Keratinocyte (primary cell): Measurements from ENCODE around the gene NCKIPSD. TPM values are rescaled to one million over a fixed set of nuclear protein-coding genes. Genes with fewer than 3 reads are reported as not detected.

ENCODE experiments used
- DNase-seq: peaks from one replicate; pipeline ENCODE4 v3.0.0-alpha.2; 2011; ENCODE audit warnings: low read depth, missing footprints, low spot score
- FAIRE-seq: peaks from 2 replicates; lab custom pipeline; 2011; peaks lifted over from hg19 to GRCh38; lab: Jason Lieb, UNC
- H2AFZ ChIP-seq: 2 replicates; pipeline ENCODE4 v1.6.0; 2012; ENCODE audit warnings: low read length, control low read depth, inconsistent platforms; ENCODE audit not compliant: control insufficient read depth
- H3K27ac ChIP-seq: 2 replicates; pipeline ENCODE4 v1.5.1; 2011; ENCODE audit warnings: low read length; ENCODE audit not compliant: control insufficient read depth, insufficient read depth
- H3K27me3 ChIP-seq: 3 replicates; pipeline ENCODE4 v1.6.0; 2011; ENCODE audit warnings: low read length; ENCODE audit not compliant: control insufficient read depth, insufficient read depth; ENCODE audit errors: extremely low read depth
- H3K36me3 ChIP-seq, 2 experiments: 2 replicates in 1 of 2; 3 replicates in 1 of 2; pipeline ENCODE4 v1.5.1; 2011; ENCODE audit warnings: low read length in 2 of 2, mild to moderate bottlenecking in 1 of 2; ENCODE audit not compliant: control insufficient read depth in 2 of 2, insufficient read depth in 2 of 2; ENCODE audit errors: extremely low read depth in 1 of 2
- H3K4me1 ChIP-seq: 3 replicates; pipeline ENCODE4 v1.5.1; 2011; ENCODE audit warnings: low read length; ENCODE audit not compliant: control insufficient read depth, insufficient read depth; ENCODE audit errors: extremely low read depth
- H3K4me2 ChIP-seq: 3 replicates; pipeline ENCODE4 v1.6.0; 2011; ENCODE audit warnings: low read depth, low read length; ENCODE audit not compliant: control insufficient read depth, insufficient read depth; ENCODE audit errors: extremely low read depth
- H3K4me3 ChIP-seq, 3 experiments: fragments of 200-600 bp in 1 of 3; sonication (generic) in 1 of 3; 2 replicates in 2 of 3; 3 replicates in 1 of 3; pipeline ENCODE4 v1.5.1; 2011 to 2016; ENCODE audit warnings: low read length in 3 of 3, mild to moderate bottlenecking in 3 of 3, control low read depth in 2 of 3, inconsistent platforms in 1 of 3, low read depth in 1 of 3, mixed read lengths in 1 of 3, mixed run types in 1 of 3, moderate library complexity in 1 of 3; ENCODE audit not compliant: control insufficient read depth in 2 of 3, insufficient read depth in 2 of 3; ENCODE audit errors: extremely low read depth in 1 of 3
- H3K79me2 ChIP-seq: 2 replicates; pipeline ENCODE4 v1.6.0; 2012; ENCODE audit warnings: low read length; ENCODE audit not compliant: control insufficient read depth, insufficient read depth
- H3K9ac ChIP-seq: 3 replicates; pipeline ENCODE4 v1.6.0; 2011; ENCODE audit warnings: low read length; ENCODE audit not compliant: control insufficient read depth, insufficient read depth; ENCODE audit errors: extremely low read depth
- H3K9me1 ChIP-seq: 3 replicates; pipeline ENCODE4 v1.6.0; 2011; ENCODE audit warnings: low read length; ENCODE audit not compliant: control insufficient read depth, insufficient read depth; ENCODE audit errors: extremely low read depth
- H3K9me3 ChIP-seq: 2 replicates; pipeline ENCODE4 v1.5.1; 2012; ENCODE audit warnings: low read depth, low read length; ENCODE audit not compliant: control insufficient read depth
- H4K20me1 ChIP-seq: 3 replicates; pipeline ENCODE4 v1.6.0; 2011; ENCODE audit warnings: low read length; ENCODE audit not compliant: control insufficient read depth, insufficient read depth; ENCODE audit errors: extremely low read depth
- EZH2 ChIP-seq: IDR thresholded peaks from one replicate; pipeline ENCODE4 v1.6.1; 2012; ENCODE audit warnings: inconsistent platforms, mild to moderate bottlenecking, low read length, moderate library complexity
- dilution Hi-C: fragments of 300-500 bp; cut with MboI; formaldehyde crosslinking; loops from one replicate; pipeline ENCODE4 v1.7.0; 2020; ENCODE audit warnings: low sequenced_read_pairs; ENCODE audit not compliant: extremely low pct_ligation_motif_present
- polyA plus RNA-seq, 5 experiments: library from polyadenylated mRNA; depleted of rRNA in 3 of 5; stranded (reverse) in 3 of 5; stranded (forward) in 1 of 5; unstranded in 1 of 5; fragments of >200 nt; gene quantifications; 1 replicate in 1 of 5; 2 replicates in 3 of 5; 3 replicates in 1 of 5; pipeline versions ENCODE4 v1.2.1 to v1.2.3, GENCODE V29; 2011 to 2012; ENCODE audit warnings: missing spikeins in 2 of 5, low read depth in 1 of 5, low replicate concordance in 1 of 5
- TF ChIP-seq, protein P1 (sequence below), 3 experiments: IDR thresholded peaks in 1 of 3; conservative IDR thresholded peaks in 1 of 3; optimal IDR thresholded peaks in 1 of 3; 2 replicates in 2 of 3; 3 replicates in 1 of 3; pipeline versions ENCODE3 to v1.5.1; 2011; ENCODE audit warnings: low read length in 3 of 3, mild to moderate bottlenecking in 3 of 3, moderate library complexity in 2 of 3, control low read depth in 1 of 3, inconsistent platforms in 1 of 3; ENCODE audit not compliant: insufficient read depth in 2 of 3; ENCODE audit errors: extremely low read depth in 1 of 3

NCKIPSD gene
- polyA plus RNA-seq, 1 donor (not counting 4 experiments of a cell fraction or from before 2014, with no cell fraction given), result 9.8 TPM

DNA sequence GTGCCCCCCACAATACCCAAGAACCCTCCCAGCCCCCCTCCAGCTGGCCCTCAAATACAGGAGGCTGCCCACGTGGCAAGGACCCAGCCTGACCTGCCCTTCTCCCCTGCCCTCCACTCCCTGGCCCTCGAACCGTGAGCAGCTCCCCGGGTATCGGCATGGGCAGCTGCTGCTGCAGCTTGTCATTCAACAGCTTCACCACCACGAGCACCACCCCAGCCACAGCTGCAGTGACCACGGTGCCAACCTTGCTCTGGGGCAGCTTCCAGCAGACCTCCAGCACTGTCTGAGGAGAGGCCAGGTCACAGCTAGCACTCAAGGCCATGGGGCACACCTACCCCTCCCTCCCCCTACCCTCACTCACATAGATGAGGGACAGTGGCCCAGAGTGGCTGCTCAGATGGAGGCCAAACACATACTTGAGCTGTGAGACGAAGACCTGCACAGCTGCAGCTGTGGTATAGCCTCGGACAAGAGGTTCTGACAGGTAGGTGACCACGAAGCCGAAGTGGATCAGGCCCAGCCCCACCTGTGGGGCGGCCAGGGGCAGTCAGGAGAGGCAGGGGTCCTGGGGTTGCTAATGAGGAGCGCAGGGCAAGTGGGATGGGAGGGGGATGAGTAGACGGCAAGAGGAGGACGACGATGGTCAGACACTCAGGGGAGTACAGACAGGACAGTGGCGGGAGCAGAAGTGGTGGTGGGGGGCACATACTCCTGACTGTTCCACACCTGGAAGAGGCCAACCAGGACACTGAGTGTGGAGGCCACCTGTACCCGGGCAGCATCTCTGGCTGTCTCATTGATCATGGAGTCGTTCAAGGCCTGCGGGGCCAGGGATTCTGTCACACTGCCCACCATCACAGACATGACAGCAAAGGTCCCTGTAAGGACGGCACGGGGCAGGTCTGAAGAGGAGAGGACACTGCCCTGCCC, 53.9 kb downstream of the NCKIPSD start:
- Histone ChIP-seq H3K4me1 (peaks cover 11% of the 10 kb centered on the region), H2AFZ (no peak overlapping the region), H3K9me3 (no peaks in the 10 kb centered on the region), H3K4me3 (no peak overlapping the region), H3K27ac (no peak overlapping the region), H3K9ac (no peak overlapping the region), H3K4me2 (no peak overlapping the region), H3K36me3 (peaks cover 34 to 42% of the 10 kb centered on the region in 2 experiments), H4K20me1 (peaks cover 2% of the 10 kb centered on the region), H3K27me3 (no peaks in the 10 kb centered on the region), H3K79me2 (peaks cover 13% of the 10 kb centered on the region), H3K9me1 (peaks cover 2% of the 10 kb centered on the region)
- TF ChIP-seq, protein P1, sequence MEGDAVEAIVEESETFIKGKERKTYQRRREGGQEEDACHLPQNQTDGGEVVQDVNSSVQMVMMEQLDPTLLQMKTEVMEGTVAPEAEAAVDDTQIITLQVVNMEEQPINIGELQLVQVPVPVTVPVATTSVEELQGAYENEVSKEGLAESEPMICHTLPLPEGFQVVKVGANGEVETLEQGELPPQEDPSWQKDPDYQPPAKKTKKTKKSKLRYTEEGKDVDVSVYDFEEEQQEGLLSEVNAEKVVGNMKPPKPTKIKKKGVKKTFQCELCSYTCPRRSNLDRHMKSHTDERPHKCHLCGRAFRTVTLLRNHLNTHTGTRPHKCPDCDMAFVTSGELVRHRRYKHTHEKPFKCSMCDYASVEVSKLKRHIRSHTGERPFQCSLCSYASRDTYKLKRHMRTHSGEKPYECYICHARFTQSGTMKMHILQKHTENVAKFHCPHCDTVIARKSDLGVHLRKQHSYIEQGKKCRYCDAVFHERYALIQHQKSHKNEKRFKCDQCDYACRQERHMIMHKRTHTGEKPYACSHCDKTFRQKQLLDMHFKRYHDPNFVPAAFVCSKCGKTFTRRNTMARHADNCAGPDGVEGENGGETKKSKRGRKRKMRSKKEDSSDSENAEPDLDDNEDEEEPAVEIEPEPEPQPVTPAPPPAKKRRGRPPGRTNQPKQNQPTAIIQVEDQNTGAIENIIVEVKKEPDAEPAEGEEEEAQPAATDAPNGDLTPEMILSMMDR (optimal IDR thresholded peaks at IDR 0.05 in 1 of 3, IDR thresholded peaks at IDR 0.05 in 1 of 3, conservative IDR thresholded peaks at IDR 0.05 in 1 of 3; ENCODE audit: extremely low read depth in 1 of 3, insufficient read depth in 2 of 3, low read length in 3 of 3), result no peak
- TF ChIP-seq EZH2, result no peak
- dilution Hi-C loops, result no loop called here
- DNase-seq, result no peak
- no peak for FAIRE-seq

DNA sequence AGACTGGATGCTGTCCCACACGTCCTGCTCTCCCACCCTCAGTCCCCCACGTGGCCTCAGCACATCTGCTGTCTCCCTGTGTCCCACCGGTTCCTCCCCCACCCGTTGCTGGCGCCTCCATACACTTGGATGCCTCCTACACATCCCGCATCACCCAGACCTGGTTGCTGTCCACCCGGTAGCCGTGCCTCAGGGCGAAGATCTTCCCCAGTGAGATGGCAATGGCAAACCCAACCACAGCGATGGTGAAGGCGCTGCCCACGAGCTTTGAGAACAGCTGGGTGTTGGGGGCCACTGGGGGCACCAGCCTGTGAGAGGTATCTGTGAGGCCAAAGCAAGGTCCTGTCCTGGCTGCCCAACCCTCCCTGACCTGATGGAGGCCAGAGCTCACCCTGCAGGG, 54.9 kb downstream of the NCKIPSD start:
- Histone ChIP-seq H3K9me3 (no peaks in the 10 kb centered on the region), H3K4me3 (no peak overlapping the region), H3K9me1 (peaks cover 2% of the 10 kb centered on the region), H3K27me3 (no peaks in the 10 kb centered on the region), H3K4me1 (peaks cover 7% of the 10 kb centered on the region), H3K36me3 (peaks cover 38 to 48% of the 10 kb centered on the region in 2 experiments), H3K4me2 (no peak overlapping the region), H4K20me1 (peaks cover 2% of the 10 kb centered on the region), H2AFZ (no peak overlapping the region), H3K9ac (no peak overlapping the region), H3K79me2 (peaks cover 13% of the 10 kb centered on the region), H3K27ac (no peak overlapping the region)
- no peak for FAIRE-seq
- TF ChIP-seq, protein P1 (optimal IDR thresholded peaks at IDR 0.05 in 1 of 3, IDR thresholded peaks at IDR 0.05 in 1 of 3, conservative IDR thresholded peaks at IDR 0.05 in 1 of 3; ENCODE audit: extremely low read depth in 1 of 3, insufficient read depth in 2 of 3, low read length in 3 of 3), result no peak
- no peak for TF ChIP-seq EZH2
- dilution Hi-C loops, result no loop called here
- DNase-seq, result no peak
